WTC11 (cell line): Measurements from ENCODE around the gene MANF. TPM values are rescaled to one million over a fixed set of nuclear protein-coding genes. Genes with fewer than 3 reads are reported as not detected.

Experiments
- ATAC-seq: fragments of 200-7000 bp; cut with Tn5 transposase; 2 replicates; pipeline ENCODE4 v1.10.0; 2021; ENCODE audit warnings: mild to moderate bottlenecking, moderate library complexity
- CTCF ChIA-PET: fragments of 300-600 bp; sonication (Branson Sonifier 250); formaldehyde crosslinking; loops from one replicate; lab custom pipeline; 2021; ENCODE audit warnings: antibody characterized with exemption; lab: Charles Lee
- POLR2A ChIA-PET: fragments of 350-600 bp; sonication (Branson Sonifier 250); formaldehyde crosslinking; loops from one replicate; lab custom pipeline; 2021; ENCODE audit warnings: antibody characterized with exemption; lab: Charles Lee
- DNase-seq: peaks from one replicate; pipeline ENCODE4 v3.0.0; 2021; ENCODE audit warnings: low spot score
- H3K27ac Mint-ChIP-seq: 2 replicates; pipeline ENCODE4 v1.8.0; 2021; ENCODE audit warnings: mixed read lengths
- H3K27me3 Mint-ChIP-seq: 2 replicates; pipeline ENCODE4 v1.8.0; 2021; ENCODE audit warnings: low read depth, mild to moderate bottlenecking, moderate library complexity, mixed read lengths
- H3K36me3 Mint-ChIP-seq: 2 replicates; pipeline ENCODE4 v1.8.0; 2021; ENCODE audit warnings: mixed read lengths
- H3K4me1 Mint-ChIP-seq: 2 replicates; pipeline ENCODE4 v1.8.0; 2022; ENCODE audit warnings: mixed read lengths
- H3K4me3 Mint-ChIP-seq: 2 replicates; pipeline ENCODE4 v1.8.0; 2021; ENCODE audit warnings: mild to moderate bottlenecking, moderate library complexity, mixed read lengths
- H3K9me3 Mint-ChIP-seq: 2 replicates; pipeline ENCODE4 v1.8.0; 2021; ENCODE audit warnings: mixed read lengths
- ATF6 ChIP-seq: sonication (generic); formaldehyde crosslinking; IDR thresholded peaks from 2 replicates; pipeline ENCODE4 v1.8.1; 2023; ENCODE audit warnings: mild to moderate bottlenecking, missing genetic modification reagents
- CREB1 ChIP-seq: sonication (generic); formaldehyde crosslinking; IDR thresholded peaks from 2 replicates; pipeline ENCODE4 v1.8.0; 2023; ENCODE audit warnings: mild to moderate bottlenecking, missing genetic modification reagents
- CREM ChIP-seq: sonication (generic); formaldehyde crosslinking; IDR thresholded peaks from 2 replicates; pipeline ENCODE4 v1.8.1; 2022; ENCODE audit warnings: mild to moderate bottlenecking, missing genetic modification reagents, moderate library complexity
- CTCF ChIP-seq: fragments of 200-600 bp; IDR thresholded peaks from 2 replicates; pipeline ENCODE4 v1.8.0; 2022; ENCODE audit warnings: antibody characterized with exemption
- E2F1 ChIP-seq: sonication (generic); formaldehyde crosslinking; IDR thresholded peaks from 2 replicates; pipeline ENCODE4 v1.8.0; 2022; ENCODE audit warnings: mild to moderate bottlenecking, missing genetic modification reagents
- EMX1 ChIP-seq: fragments of 250-450 bp; sonication (Bioruptor Pico); IDR thresholded peaks from 2 replicates; pipeline ENCODE4 v1.8.0; 2021; ENCODE audit warnings: mild to moderate bottlenecking
- ESRRA ChIP-seq: sonication (generic); formaldehyde crosslinking; IDR thresholded peaks from 2 replicates; pipeline ENCODE4 v1.8.1; 2022; ENCODE audit warnings: mild to moderate bottlenecking, missing genetic modification reagents, borderline replicate concordance
- FOXP1 ChIP-seq: sonication (generic); formaldehyde crosslinking; IDR thresholded peaks from 2 replicates; pipeline ENCODE4 v1.8.0; 2022; ENCODE audit warnings: missing genetic modification reagents, mild to moderate bottlenecking, moderate library complexity, borderline replicate concordance
- HMGA2 ChIP-seq: fragments of 250-450 bp; sonication (Bioruptor Pico); IDR thresholded peaks from 2 replicates; pipeline ENCODE4 v1.4.0; 2021; ENCODE audit warnings: mild to moderate bottlenecking, moderate library complexity
- IRF1 ChIP-seq: sonication (generic); formaldehyde crosslinking; IDR thresholded peaks from 2 replicates; pipeline ENCODE4 v1.8.0; 2023; ENCODE audit warnings: missing genetic modification reagents
- KAT7 ChIP-seq: sonication (generic); formaldehyde crosslinking; IDR thresholded peaks from 2 replicates; pipeline ENCODE4 v1.8.1; 2023; ENCODE audit warnings: missing genetic modification reagents, mild to moderate bottlenecking, borderline replicate concordance
- MAX ChIP-seq: sonication (generic); formaldehyde crosslinking; IDR thresholded peaks from 2 replicates; pipeline ENCODE4 v1.8.0; 2022; ENCODE audit warnings: mild to moderate bottlenecking, missing genetic modification reagents
- NFATC4 ChIP-seq: fragments of 250-450 bp; sonication (Bioruptor Pico); IDR thresholded peaks from 2 replicates; pipeline ENCODE4 v1.9.0; 2021; ENCODE audit warnings: mild to moderate bottlenecking
- OVOL2 ChIP-seq: fragments of 250-450 bp; sonication (Bioruptor Pico); IDR thresholded peaks from 2 replicates; pipeline ENCODE4 v1.9.0; 2021; ENCODE audit warnings: mild to moderate bottlenecking, borderline replicate concordance
- RELA ChIP-seq: sonication (generic); formaldehyde crosslinking; IDR thresholded peaks from 2 replicates; pipeline ENCODE4 v1.8.1; 2022; ENCODE audit warnings: missing genetic modification reagents, mild to moderate bottlenecking, borderline replicate concordance
- SMAD3 ChIP-seq: sonication (generic); formaldehyde crosslinking; IDR thresholded peaks from 2 replicates; pipeline ENCODE4 v1.8.0; 2022; ENCODE audit warnings: missing genetic modification reagents, mild to moderate bottlenecking, borderline replicate concordance
- SP1 ChIP-seq: sonication (generic); formaldehyde crosslinking; conservative IDR thresholded peaks from 2 replicates; pipeline ENCODE4 v1.8.1; 2022; ENCODE audit warnings: missing genetic modification reagents
- TCF7 ChIP-seq: sonication (generic); formaldehyde crosslinking; IDR thresholded peaks from 2 replicates; pipeline ENCODE4 v1.8.0; 2022; ENCODE audit warnings: mild to moderate bottlenecking, low read depth, missing genetic modification reagents, moderate library complexity
- TEAD4 ChIP-seq: sonication (generic); formaldehyde crosslinking; IDR thresholded peaks from 2 replicates; pipeline ENCODE4 v1.8.0; 2022; ENCODE audit warnings: mild to moderate bottlenecking, missing genetic modification reagents
- ZBTB21 ChIP-seq: sonication (generic); formaldehyde crosslinking; IDR thresholded peaks from 2 replicates; pipeline ENCODE4 v1.8.1; 2023; ENCODE audit warnings: mild to moderate bottlenecking, missing genetic modification reagents, borderline replicate concordance
- ZNF232 ChIP-seq: sonication (generic); formaldehyde crosslinking; IDR thresholded peaks from 2 replicates; pipeline ENCODE4 v1.8.0; 2022; ENCODE audit warnings: mild to moderate bottlenecking, missing genetic modification reagents
- ZNF396 ChIP-seq: fragments of 250-450 bp; sonication (Bioruptor Pico); IDR thresholded peaks from 2 replicates; pipeline ENCODE4 v1.8.0; 2021; ENCODE audit warnings: mild to moderate bottlenecking, moderate library complexity, borderline replicate concordance
- ZNF416 ChIP-seq: fragments of 250-450 bp; sonication (Bioruptor Pico); IDR thresholded peaks from 2 replicates; pipeline ENCODE4 v1.9.0; 2021; ENCODE audit warnings: mild to moderate bottlenecking, inconsistent platforms
- ZNF423 ChIP-seq: fragments of 250-450 bp; sonication (Bioruptor Pico); IDR thresholded peaks from 2 replicates; pipeline ENCODE4 v2.1.2; 2022; ENCODE audit warnings: mild to moderate bottlenecking, moderate library complexity
- ZNF512 ChIP-seq: sonication (generic); formaldehyde crosslinking; IDR thresholded peaks from 2 replicates; pipeline ENCODE4 v1.8.1; 2022; ENCODE audit warnings: missing genetic modification reagents, borderline replicate concordance
- total RNA-seq: library from RNA; stranded (reverse); gene quantifications from 3 replicates; pipeline ENCODE4 v1.2.3, GENCODE V29; 2021

The MANF gene
- total RNA-seq, 1 experiment from 2014 or later = 121 TPM

- Mint-ChIP-seq H3K36me3 (peaks cover 33% of the 10 kb centered on the region), H3K27me3 (no peaks in the 10 kb centered on the region), H3K9me3 (no peaks in the 10 kb centered on the region)
- CTCF ChIA-PET = interaction anchor here (1.2 to 2.2 kb wide), 8 partner anchors 13 to 772 kb away, joined by 3 to 16 read pairs (median 6); partner anchors contain the start of genes CISH and MAPKAPK3
- TF ChIP-seq CREB1 (peak; percentile 50; the same call in 1 of the 2 replicates), CREM (no peak), E2F1 (CRISPR knock-in tag) (no peak), KAT7 (CRISPR knock-in tag) (0 out of 2 replicates have a peak, but pooled peaks have one; percentile 48), NFATC4 (CRISPR knock-in tag) (no peak), ZNF512 (CRISPR knock-in tag) (no peak), ZNF416 (no peak), RELA (CRISPR knock-in tag) (0 out of 2 replicates have a peak, but pooled peaks have one; percentile 76), TEAD4 (CRISPR knock-in tag) (no peak), ZNF423 (no peak), HMGA2 (CRISPR knock-in tag) (0 out of 2 replicates have a peak, but pooled peaks have one; percentile 4), ZNF232 (CRISPR knock-in tag) (no peak), ATF6 (CRISPR knock-in tag) (no peak), TCF7 (peak; percentile 37; the same call in 1 of the 2 replicates), FOXP1 (CRISPR knock-in tag) (no peak), ZNF396 (CRISPR knock-in tag) (no peak), IRF1 (no peak), MAX (CRISPR knock-in tag) (no peak)
- TF ChIP-seq, all 79 proteins: peak for 5
- POLR2A ChIA-PET = interaction anchor here (0.9 kb wide), 1 partner anchor 731 kb away, joined by 3 read pairs; no protein-coding TSS in a partner anchor
- no peak for DNase-seq
- ATAC-seq = peak; percentile 3
- H3K4me1 Mint-ChIP-seq = peaks cover 42% of the 10 kb centered on the region
- H3K4me3 Mint-ChIP-seq = peak overlapping the region; percentile 92
- peak overlapping the region; percentile 99 for H3K27ac Mint-ChIP-seq
Observed at GRCh38 chr3:51384055-51384725, 901 bp upstream of the MANF start.

GRCh38 chr3:51385621-51386091 lies 565 bp downstream of the MANF start:
- H3K27me3 Mint-ChIP-seq = no peaks in the 10 kb centered on the region
- H3K36me3 Mint-ChIP-seq = peaks cover 44% of the 10 kb centered on the region
- ATAC-seq (no peak), DNase-seq (no peak)
- peaks cover 48% of the 10 kb centered on the region for H3K4me1 Mint-ChIP-seq
- ChIA-PET POLR2A (interaction anchor here (1.0 kb wide), 1 partner anchor 768 kb away, joined by 4 read pairs; no protein-coding TSS in a partner anchor), CTCF (interaction anchor here (0.6 to 2.2 kb wide), 10 partner anchors 14 to 774 kb away, joined by 3 to 16 read pairs (median 5); partner anchors contain the start of genes CISH, DCAF1 and MAPKAPK3)
- H3K27ac Mint-ChIP-seq = peak overlapping the region; percentile 94
- peak overlapping the region; percentile 92 for H3K4me3 Mint-ChIP-seq
- H3K9me3 Mint-ChIP-seq = no peaks in the 10 kb centered on the region
- TF ChIP-seq TCF7 (no peak), CTCF (no peak), SP1 (CRISPR knock-in tag) (no peak), SMAD3 (no peak), ZBTB21 (CRISPR knock-in tag) (no peak), ESRRA (no peak), OVOL2 (no peak), IRF1 (no peak), EMX1 (CRISPR knock-in tag) (no peak)
